Stimulated activated CD4-positive, alpha-beta T cell treated with anti-CD3 and anti-CD28 coated beads, Interleukin-2, amount 100 ng/mL, for 24 hours (primary cell): ENCODE results near the gene PDP2.
A peak's percentile ranks its signal among the peaks of the same experiment; 100 is the strongest.
"Not testable (repeated sequence)": the region's sequence is repeated elsewhere in the genome, so short reads cannot be mapped to it uniquely, and the experiment has no call there.

ENCODE experiments used
- DNase-seq, 2 donors: peaks; one replicate each; pipeline ENCODE4 v3.0.0-alpha.2; 2020

The PDP2 gene

DNA sequence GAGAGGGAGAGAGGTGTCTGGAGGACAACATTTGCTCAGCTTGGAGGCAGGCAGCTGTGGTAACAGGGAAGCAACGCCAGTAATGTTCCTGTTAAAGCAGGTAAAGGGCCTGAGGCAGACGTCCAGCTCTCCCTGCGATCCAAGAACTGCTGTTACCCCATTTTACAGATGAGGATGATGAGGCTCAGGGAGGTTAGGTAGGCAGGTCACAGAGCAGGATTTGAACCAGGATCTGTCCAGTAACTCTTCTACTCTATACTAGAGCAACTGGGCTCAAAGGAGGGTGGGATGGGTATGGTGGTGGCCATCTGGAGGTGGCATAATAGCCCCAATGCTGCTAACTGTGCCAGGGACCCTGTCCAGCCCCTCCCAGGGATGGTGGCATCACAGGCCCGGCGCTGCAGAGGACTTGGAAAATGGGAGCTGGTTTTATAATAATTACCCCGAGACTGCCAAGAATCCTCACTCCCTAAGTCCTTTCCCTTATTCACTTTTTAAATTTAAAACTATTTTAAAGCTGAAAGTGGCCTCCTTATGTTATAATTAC lies 24.1 kb upstream of the PDP2 start:
- no peak for DNase-seq

DNA sequence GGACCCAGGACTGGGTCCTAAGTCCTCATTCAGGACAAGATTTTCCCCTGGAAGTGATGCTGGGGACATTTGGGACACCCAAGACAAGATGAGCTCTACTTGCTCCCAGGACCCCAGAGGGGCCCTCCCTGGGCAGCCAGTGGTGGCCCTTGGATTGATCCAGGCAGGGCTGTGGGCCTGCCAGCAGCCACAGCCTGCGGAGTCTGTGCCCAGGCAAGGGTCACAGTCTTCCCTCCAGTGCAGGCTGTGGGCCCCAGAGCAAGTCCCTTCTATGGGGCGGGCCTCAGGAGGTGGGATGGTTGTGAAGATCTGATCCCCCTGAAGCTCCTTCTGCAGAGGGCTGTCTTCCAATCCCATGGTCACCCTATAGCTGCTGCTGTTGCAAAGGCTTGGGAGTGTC lies 23.5 kb upstream of the PDP2 start:
- no peak for DNase-seq

DNA sequence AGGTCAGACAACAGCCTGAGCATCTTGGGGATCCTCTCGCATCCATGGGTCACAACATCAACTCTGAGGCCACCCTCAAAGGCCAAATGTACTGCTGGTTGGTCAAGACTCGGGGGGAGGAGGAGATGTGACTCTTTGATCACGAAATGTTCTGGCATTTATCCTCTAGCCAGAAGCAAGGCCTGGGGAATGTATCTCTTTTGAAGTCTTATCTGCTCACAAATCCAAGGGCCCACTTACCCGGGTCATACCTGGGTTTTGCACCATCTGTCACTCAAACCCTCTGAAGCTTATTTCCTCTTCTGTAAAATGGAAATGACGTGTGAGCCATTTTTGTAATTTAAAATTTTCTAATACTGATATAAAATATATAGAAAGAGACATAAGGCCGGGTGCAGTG lies 22.9 kb upstream of the PDP2 start:
- no peak for DNase-seq

GRCh38 chr16:66858740-66859396 lies 21.4 kb upstream of the PDP2 start:
- no peak for DNase-seq

- DNase-seq, result no peak
These were observed 20.8 kb upstream of the PDP2 start for GRCh38 chr16:66859397-66860068.

- no peak for DNase-seq
These were observed 18.2 kb upstream of the PDP2 start for GRCh38 chr16:66862023-66862520.

DNA sequence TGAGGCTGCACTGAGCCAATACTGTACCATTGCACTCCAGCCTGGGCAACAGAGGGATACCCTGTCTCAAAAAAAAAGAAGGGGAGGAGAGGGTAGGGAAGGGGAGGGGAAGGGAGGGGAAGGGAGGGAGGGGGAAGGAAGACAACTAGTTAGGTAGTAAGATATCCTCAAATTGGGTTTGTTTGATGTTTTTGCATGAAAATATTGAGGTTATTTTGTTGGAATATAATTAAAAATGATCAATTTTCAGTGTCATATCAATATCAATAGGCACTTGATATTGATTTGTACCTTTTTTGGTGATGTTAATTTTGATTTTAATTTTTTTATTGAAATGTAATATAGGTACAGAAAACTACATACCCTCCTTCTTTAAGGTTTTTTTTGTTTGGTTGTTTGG lies 16.6 kb upstream of the PDP2 start:
- DNase-seq, result no peak

- no peak for DNase-seq
These were observed 10.9 kb upstream of the PDP2 start for GRCh38 chr16:66869424-66869823.

DNA sequence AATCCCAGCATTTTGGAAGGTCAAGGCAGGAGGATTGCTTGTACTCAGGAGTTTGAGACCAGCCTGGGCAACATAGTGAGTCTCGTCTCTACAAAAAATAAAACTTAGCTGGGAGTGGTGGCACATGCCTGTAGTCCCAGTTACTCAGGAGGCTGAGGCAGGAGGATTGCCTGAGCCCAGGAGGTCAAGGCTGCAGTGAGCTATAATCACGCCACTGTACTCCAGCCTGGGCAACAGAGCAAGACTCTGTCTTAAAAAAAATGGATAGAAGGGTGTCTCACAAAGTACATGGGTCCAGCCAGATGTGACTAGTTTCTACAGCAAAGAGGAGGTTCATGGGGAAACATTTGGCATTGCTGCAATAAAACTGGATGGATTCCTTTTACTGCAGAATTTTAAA lies 9.0 kb upstream of the PDP2 start:
- not testable (repeated sequence) for DNase-seq

- DNase-seq, result no peak
These were observed 8.5 kb upstream of the PDP2 start for GRCh38 chr16:66871840-66872239.

GRCh38 chr16:66872559-66872942 lies 7.8 kb upstream of the PDP2 start:
- DNase-seq, result no peak

DNA sequence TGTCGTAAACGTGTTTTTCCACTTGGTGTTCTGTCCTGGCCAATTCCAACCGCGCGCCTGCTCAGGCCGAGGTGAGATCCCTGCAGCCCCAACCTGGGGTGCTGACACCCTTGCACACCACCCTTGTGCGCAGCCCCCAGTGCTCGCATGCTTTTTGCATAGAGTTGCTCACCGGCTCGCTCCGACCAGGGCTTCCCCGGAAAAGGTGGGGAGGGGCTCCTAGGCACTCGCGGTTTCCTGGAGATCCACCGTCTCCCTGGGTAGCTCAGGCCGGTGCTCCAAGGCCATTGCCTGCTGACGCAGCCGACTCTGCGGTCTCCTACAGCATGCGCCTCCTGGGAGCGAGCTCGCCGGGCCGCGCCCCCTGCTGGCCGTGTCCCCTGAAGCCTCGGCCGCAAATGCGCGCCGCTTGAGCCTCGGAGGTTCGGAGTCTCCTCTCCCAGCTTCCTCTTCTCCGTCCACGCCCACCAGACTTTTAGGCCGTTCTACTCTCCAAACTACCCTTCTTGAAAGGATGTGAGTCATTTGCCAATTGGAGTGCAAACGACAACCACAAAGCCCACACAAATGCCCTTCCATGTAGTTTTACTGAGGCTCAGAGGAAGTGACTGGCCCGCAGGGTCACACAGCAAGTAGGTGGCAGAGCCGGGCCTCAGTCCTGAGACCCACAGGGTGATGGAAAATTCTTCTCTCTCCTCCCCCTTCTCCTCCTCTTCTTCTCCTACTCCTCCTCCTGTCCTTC lies 7.2 kb upstream of the PDP2 start:
- peak; percentile 90 to 97 for DNase-seq

- DNase-seq, result no peak
These were observed 6.6 kb upstream of the PDP2 start for GRCh38 chr16:66873685-66874055.

DNA sequence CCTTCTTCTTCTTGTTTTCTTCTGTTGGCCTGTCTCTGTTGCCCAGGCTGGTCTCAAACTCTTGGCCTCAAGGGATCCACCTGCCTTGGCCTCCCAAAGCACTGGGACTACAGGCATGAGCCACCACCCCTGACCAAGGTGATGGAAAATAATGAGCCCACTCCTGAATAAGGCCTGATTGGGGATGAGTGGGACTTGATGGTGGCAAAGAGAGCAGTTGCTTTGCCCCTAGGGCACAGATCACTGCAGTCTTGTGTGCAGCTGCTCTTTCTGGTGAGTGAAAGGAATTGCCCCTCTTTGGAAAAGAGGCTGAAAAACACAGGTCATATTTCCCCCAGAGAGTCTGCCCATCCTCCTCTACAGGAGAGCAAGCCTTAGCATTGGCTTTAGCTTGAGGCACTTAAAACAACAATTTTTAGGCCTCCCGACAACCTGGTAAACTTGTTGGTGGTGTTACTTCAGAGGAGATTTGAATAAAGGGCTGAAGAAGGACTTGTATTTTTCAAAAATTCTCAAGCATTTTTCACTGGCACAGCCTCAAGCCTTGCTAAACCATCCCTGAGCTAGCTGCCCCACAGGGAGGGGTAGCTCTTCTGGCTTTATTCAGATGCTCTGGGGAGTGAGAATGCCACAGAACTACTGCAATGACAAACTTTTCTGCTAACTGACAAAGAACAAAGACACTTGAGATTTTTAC lies 6.1 kb upstream of the PDP2 start:
- DNase-seq, result peak in 1 of 2 donors; percentile 12

GRCh38 chr16:66878067-66878466 lies 2.2 kb upstream of the PDP2 start:
- DNase-seq, result peak; percentile 73 to 76

DNA sequence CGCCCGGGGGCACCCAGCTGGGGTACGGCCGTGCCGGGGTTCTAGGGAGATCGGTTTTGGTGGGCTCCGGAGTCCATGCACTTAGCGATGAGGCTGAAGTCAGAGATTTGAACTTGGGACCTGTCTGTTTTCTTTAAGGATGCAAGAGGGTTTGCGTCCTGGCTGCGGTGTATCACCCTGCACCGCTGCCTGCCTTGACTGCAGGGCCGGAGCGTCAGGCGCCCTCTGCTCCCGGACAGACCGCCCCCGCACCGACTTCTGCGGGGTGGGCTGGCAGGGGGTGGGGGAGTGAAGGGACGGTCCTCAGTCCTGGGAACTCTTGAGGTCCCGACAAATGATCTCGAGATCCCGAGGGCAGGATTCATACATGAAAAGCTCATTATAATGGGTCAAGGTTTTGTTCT lies 701 bp downstream of the PDP2 start:
- peak; percentile 30 to 36 for DNase-seq

DNA sequence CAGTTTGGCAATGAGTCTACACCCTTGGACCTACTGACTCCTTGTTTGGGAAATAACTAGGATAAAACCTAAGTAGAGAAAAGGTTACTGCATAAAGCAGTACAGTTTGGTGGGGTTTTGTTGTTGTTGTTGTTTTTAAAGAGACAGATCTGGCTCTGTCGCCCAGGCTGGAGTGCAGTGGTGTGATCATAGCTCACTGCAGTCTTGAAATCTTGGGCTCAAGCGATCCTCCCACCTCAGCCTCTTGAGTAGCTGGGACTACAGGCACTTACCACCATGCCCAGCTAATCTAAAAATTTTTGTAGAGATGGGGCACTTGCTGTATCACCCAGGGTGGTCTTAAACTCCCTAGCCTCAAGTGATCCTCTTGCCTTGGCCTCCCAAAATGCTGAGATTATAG lies 1.2 kb downstream of the PDP2 start:
- DNase-seq, result no peak

DNA sequence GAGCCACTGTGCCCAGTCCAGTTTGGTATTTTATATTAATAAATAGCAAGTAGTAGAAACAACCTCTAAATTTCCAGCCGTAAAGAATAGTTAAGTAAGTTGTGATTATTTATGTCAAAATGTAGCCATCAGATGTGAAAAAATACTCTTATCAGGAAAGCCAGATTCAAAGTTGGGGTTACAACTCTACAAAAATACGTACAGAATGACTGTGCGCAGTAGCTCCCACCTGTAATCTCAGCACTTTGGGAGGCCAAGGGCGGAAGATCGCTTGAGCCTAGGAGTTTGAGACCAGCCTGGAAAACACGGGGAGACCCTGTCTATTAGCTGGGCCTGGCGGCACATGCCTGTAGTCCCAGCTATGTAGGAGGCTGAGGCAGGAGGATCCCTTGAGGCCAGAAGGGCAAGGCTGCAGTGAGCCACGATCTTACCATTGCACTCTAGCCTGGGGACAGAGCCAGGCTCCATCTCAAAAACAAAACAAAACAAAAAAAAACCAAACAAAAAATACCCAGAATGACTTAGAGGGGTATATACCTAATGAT lies 1.7 kb downstream of the PDP2 start:
- no peak for DNase-seq

- no peak for DNase-seq
These were observed 2.4 kb downstream of the PDP2 start for GRCh38 chr16:66882702-66883101.

DNA sequence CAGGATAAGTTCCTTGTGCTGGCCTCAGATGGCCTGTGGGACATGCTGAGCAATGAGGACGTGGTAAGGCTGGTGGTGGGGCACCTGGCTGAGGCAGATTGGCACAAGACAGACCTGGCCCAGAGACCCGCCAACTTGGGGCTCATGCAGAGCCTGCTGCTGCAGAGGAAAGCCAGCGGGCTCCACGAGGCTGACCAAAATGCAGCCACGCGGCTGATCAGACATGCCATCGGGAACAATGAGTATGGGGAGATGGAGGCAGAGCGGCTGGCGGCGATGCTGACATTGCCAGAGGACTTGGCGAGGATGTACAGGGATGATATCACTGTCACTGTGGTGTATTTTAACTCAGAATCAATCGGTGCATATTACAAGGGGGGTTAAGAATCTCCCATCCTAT lies 5.2 kb downstream of the PDP2 start:
- no peak for DNase-seq

GRCh38 chr16:66886321-66886720 lies 6.0 kb downstream of the PDP2 start:
- no peak for DNase-seq

- no peak for DNase-seq
These were observed 6.6 kb downstream of the PDP2 start for GRCh38 chr16:66886914-66887313.
